PC-3 (cell line): ENCODE measurements around the gene FURIN. TPM values are rescaled to one million over a fixed set of nuclear protein-coding genes. Genes with fewer than 3 reads are reported as not detected.

Experiments
- ATAC-seq: fragments of 200-7000 bp; cut with Tn5 transposase; 2 replicates; pipeline ENCODE4 v1.9.1; 2020; ENCODE audit warnings: mild to moderate bottlenecking, moderate library complexity
- BruUV-seq: library from RNA; stranded (reverse); fragments of 400-500 nt; replicated peaks from 2 replicates; lab custom pipeline; 2021; lab: Mats Ljungman, UMichigan
- CTCF ChIA-PET: fragments of 300-600 bp; sonication (Branson Sonifier 250); formaldehyde crosslinking; loops from one replicate; lab custom pipeline; 2022; ENCODE audit warnings: antibody characterized with exemption; lab: Charles Lee
- POLR2A ChIA-PET: fragments of 300-600 bp; sonication (Branson Sonifier 250); formaldehyde crosslinking; loops from one replicate; lab custom pipeline; 2022; ENCODE audit warnings: antibody characterized with exemption; ENCODE audit not compliant: unreplicated experiment; lab: Charles Lee
- DNase-seq: peaks from one replicate; pipeline ENCODE4 v3.0.0-alpha.2; 2015
- H2AFZ ChIP-seq: fragments of 300-600 bp; sonication (generic); 2 replicates; pipeline ENCODE4 v1.6.0; 2016; ENCODE audit warnings: antibody characterized with exemption, low read length
- H3F3A ChIP-seq: fragments of 300-600 bp; sonication (generic); one replicate; pipeline ENCODE4 v1.6.0; 2017; ENCODE audit warnings: antibody characterized with exemption, low read length, control low read depth, mild to moderate bottlenecking; ENCODE audit not compliant: unreplicated experiment
- H3K27ac ChIP-seq: fragments of 300-600 bp; sonication (generic); 2 replicates; pipeline ENCODE4 v1.5.1; 2016; ENCODE audit warnings: mild to moderate bottlenecking, low read length
- H3K27me3 ChIP-seq: fragments of 300-600 bp; sonication (generic); 2 replicates; pipeline ENCODE4 v1.6.1; 2016; ENCODE audit warnings: low read length, mixed read lengths
- H3K36me3 ChIP-seq: fragments of 300-600 bp; sonication (generic); 2 replicates; pipeline ENCODE4 v1.6.1; 2016; ENCODE audit warnings: low read depth, mixed run types, low read length, mixed read lengths
- H3K4me1 ChIP-seq: fragments of 300-600 bp; sonication (generic); 2 replicates; pipeline ENCODE4 v1.5.1; 2016; ENCODE audit warnings: low read length; ENCODE audit not compliant: insufficient read depth
- H3K4me2 ChIP-seq: fragments of 300-600 bp; sonication (generic); 2 replicates; pipeline ENCODE4 v1.6.0; 2016; ENCODE audit warnings: low read length
- H3K4me3 ChIP-seq: fragments of 300-600 bp; sonication (generic); 2 replicates; pipeline ENCODE4 v1.5.1; 2016; ENCODE audit warnings: mild to moderate bottlenecking, low read length, mixed read lengths
- H3K79me2 ChIP-seq: fragments of 300-600 bp; sonication (generic); 2 replicates; pipeline ENCODE4 v1.6.1; 2017; ENCODE audit warnings: low read length, mixed read lengths
- H3K9ac ChIP-seq: fragments of 300-600 bp; sonication (generic); 2 replicates; pipeline ENCODE4 v1.6.0; 2016; ENCODE audit warnings: mild to moderate bottlenecking, low read length
- H3K9me2 ChIP-seq: fragments of 300-600 bp; sonication (generic); replicated peaks from 2 replicates; pipeline ENCODE4 v1.6.1; 2016; ENCODE audit warnings: mixed run types, low read length, mixed read lengths
- H3K9me3 ChIP-seq: fragments of 300-600 bp; sonication (generic); 2 replicates; pipeline ENCODE4 v1.6.1; 2016; ENCODE audit warnings: low read length, mixed read lengths
- H4K20me1 ChIP-seq: fragments of 300-600 bp; sonication (generic); 2 replicates; pipeline ENCODE4 v1.6.1; 2016; ENCODE audit warnings: low read length, mixed read lengths
- EZH2 ChIP-seq: fragments of 300-600 bp; sonication (generic); IDR thresholded peaks from one replicate; pipeline ENCODE4 v1.6.1; 2017; ENCODE audit warnings: antibody characterized with exemption, mild to moderate bottlenecking, low read length; ENCODE audit not compliant: unreplicated experiment
- EZH2phosphoT487 ChIP-seq: fragments of 300-600 bp; sonication (generic); IDR thresholded peaks from 2 replicates; pipeline ENCODE4 v1.6.1; 2018; ENCODE audit warnings: mild to moderate bottlenecking, antibody characterized with exemption, low read length, borderline replicate concordance
- intact Hi-C: fragments of 100-400 bp; cut with micrococcal nuclease; formaldehyde crosslinking; loops from 2 replicates; pipeline ENCODE4 v1.9.0; 2023
- total RNA-seq: library from RNA; depleted of rRNA; stranded (reverse); fragments of >200 nt; gene quantifications from 2 replicates; pipeline ENCODE4 v1.2.3, GENCODE V29; 2014
- TF ChIP-seq, protein P1 (sequence below): fragments of 300-600 bp; sonication (generic); conservative IDR thresholded peaks from 2 replicates; pipeline ENCODE4 v1.5.1; 2017; ENCODE audit warnings: antibody characterized with exemption, low read depth, mild to moderate bottlenecking, low read length

FURIN gene
- total RNA-seq, 1 experiment from 2014 or later: 39.1 TPM

DNA sequence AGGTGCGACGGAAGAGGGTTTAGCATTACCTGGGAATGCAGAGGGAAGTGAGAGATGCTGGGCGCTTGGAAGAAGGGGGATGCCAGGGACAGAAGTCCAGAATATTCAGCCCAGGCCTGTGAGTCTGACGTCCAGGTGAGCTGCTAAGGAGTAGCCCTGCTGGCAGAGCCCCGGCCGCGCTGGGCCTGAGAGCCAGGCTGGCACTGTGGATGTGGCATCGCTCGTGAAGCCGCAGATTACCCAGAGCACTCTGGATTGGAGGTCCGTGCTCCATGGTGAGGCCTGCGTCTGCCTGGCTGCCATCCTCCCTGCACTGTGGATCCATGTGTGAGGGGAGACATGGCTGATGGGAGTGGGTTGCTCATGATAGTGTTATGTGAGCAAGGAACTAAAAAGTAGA is 49.2 kb downstream of the FURIN start:
- ChIA-PET CTCF (no interaction called here), POLR2A (no interaction called here)
- Histone ChIP-seq H2AFZ (no peak overlapping the region), H4K20me1 (no peaks in the 10 kb centered on the region), H3K9ac (no peak overlapping the region), H3K27ac (no peak overlapping the region), H3K36me3 (no peaks in the 10 kb centered on the region), H3F3A (no peaks in the 10 kb centered on the region), H3K79me2 (no peaks in the 10 kb centered on the region), H3K4me1 (no peaks in the 10 kb centered on the region), H3K4me3 (no peak overlapping the region), H3K9me2 (no peaks in the 10 kb centered on the region), H3K9me3 (no peaks in the 10 kb centered on the region), H3K4me2 (no peak overlapping the region), H3K27me3 (no peaks in the 10 kb centered on the region)
- ATAC-seq: no peak
- no peak for TF ChIP-seq EZH2phosphoT487
- TF ChIP-seq, protein P1, sequence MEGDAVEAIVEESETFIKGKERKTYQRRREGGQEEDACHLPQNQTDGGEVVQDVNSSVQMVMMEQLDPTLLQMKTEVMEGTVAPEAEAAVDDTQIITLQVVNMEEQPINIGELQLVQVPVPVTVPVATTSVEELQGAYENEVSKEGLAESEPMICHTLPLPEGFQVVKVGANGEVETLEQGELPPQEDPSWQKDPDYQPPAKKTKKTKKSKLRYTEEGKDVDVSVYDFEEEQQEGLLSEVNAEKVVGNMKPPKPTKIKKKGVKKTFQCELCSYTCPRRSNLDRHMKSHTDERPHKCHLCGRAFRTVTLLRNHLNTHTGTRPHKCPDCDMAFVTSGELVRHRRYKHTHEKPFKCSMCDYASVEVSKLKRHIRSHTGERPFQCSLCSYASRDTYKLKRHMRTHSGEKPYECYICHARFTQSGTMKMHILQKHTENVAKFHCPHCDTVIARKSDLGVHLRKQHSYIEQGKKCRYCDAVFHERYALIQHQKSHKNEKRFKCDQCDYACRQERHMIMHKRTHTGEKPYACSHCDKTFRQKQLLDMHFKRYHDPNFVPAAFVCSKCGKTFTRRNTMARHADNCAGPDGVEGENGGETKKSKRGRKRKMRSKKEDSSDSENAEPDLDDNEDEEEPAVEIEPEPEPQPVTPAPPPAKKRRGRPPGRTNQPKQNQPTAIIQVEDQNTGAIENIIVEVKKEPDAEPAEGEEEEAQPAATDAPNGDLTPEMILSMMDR: no peak
- TF ChIP-seq EZH2: no peak
- BruUV-seq: no TSS peak
- no peak for DNase-seq
- intact Hi-C loops: no loop called here

DNA sequence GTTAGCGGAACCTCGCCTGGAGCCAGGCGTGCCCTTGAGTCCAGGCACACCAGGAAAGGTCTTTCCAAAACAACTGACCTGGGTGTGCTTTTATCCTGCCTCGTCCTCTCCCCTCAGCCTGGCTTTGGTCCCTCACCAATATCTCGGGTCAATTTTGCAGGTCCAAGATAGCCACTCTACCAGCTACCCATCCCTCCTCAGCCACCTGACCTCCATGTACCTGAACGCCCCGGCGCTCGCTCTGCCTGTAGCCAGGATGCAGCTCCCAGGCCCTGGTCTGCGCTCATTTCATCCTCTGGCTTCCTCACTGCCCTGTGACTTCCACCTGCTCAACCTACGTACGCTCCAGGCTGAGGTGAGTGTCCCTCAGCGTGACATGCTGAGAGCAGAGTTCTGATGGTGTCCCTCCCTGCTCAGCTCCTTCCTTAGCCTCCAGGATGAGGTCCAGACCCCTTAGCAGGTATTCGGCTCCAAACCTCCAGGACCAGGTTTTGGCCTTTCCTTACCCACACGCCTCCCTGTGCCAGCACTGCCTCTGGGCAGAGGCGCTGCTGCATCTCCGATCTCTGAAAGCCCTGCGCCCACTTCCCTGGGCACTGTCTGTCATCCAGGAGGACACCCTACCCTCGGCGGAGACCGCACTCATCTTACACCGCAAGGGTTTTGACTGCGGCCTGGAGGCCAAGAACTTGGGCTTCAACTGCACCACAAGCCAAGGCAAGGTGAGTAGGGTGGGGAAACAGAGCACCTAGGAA is 49.8 kb downstream of the FURIN start:
- TF ChIP-seq EZH2phosphoT487 (no peak), EZH2 (no peak)
- TF ChIP-seq, protein P1: no peak
- no peaks in the 10 kb centered on the region for H3K36me3 ChIP-seq
- BruUV-seq: no TSS peak
- H3K9ac ChIP-seq: no peak overlapping the region
- H3K9me3 ChIP-seq: no peaks in the 10 kb centered on the region
- intact Hi-C loops: no loop called here
- no peak overlapping the region for H3K4me2 ChIP-seq
- H4K20me1 ChIP-seq: no peaks in the 10 kb centered on the region
- H3K4me1 ChIP-seq: no peaks in the 10 kb centered on the region
- no peak overlapping the region for H3K27ac ChIP-seq
- no peaks in the 10 kb centered on the region for H3K9me2 ChIP-seq
- DNase-seq (no peak), ATAC-seq (no peak)
- ChIA-PET CTCF (no interaction called here), POLR2A (no interaction called here)
- no peaks in the 10 kb centered on the region for H3F3A ChIP-seq
- no peaks in the 10 kb centered on the region for H3K27me3 ChIP-seq
- H3K4me3 ChIP-seq: no peak overlapping the region
- no peaks in the 10 kb centered on the region for H3K79me2 ChIP-seq
- H2AFZ ChIP-seq: no peak overlapping the region

DNA sequence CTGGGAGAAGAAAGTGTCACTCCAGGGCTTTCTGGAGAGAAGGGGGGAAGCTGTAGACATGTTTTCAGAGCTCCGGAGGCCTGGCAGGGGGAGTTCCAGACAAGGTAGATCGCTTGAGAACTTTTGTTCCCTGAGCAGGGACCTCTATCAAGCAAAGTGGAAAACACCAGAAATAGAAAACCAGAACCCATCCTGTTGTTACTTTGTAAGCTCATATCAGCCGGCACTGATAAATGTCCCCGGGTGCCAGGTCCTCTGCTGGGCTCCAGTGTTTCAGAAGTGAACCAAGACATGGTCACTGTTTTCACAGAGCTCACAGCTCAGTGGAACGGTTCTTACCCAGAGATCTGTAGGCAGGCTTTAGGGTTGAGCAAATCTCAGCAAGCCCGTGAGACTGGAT is 50.4 kb downstream of the FURIN start:
- ChIA-PET POLR2A (no interaction called here), CTCF (no interaction called here)
- H3K36me3 ChIP-seq: no peaks in the 10 kb centered on the region
- no TSS peak for BruUV-seq
- no peaks in the 10 kb centered on the region for H4K20me1 ChIP-seq
- H3K9ac ChIP-seq: no peak overlapping the region
- ATAC-seq (no peak), DNase-seq (no peak)
- H2AFZ ChIP-seq: no peak overlapping the region
- H3K4me2 ChIP-seq: no peak overlapping the region
- no peaks in the 10 kb centered on the region for H3F3A ChIP-seq
- no peak overlapping the region for H3K4me3 ChIP-seq
- no peaks in the 10 kb centered on the region for H3K27me3 ChIP-seq
- TF ChIP-seq EZH2phosphoT487: no peak
- TF ChIP-seq EZH2: no peak
- TF ChIP-seq, protein P1: no peak
- no peaks in the 10 kb centered on the region for H3K4me1 ChIP-seq
- no peaks in the 10 kb centered on the region for H3K9me2 ChIP-seq
- H3K27ac ChIP-seq: no peak overlapping the region
- H3K9me3 ChIP-seq: no peaks in the 10 kb centered on the region
- no peaks in the 10 kb centered on the region for H3K79me2 ChIP-seq
- intact Hi-C loops: no loop called here
